Activated CD4-positive, alpha-beta T cell treated with anti-CD3 and anti-CD28 coated beads for 4 hours (primary cell): ENCODE data around the gene UBE2G1.

Experiments used
- DNase-seq, 2 donors: peaks; one replicate each; pipeline ENCODE4 v3.0.0-alpha.2; 2020

Gene UBE2G1

GRCh38 chr17:4246674-4247073 is 119.8 kb downstream of the UBE2G1 start:
- no peak for DNase-seq

GRCh38 chr17:4241535-4241934 is 124.9 kb downstream of the UBE2G1 start:
- no peak for DNase-seq

- no peak for DNase-seq
Observed at GRCh38 chr17:4236456-4236855, 130.0 kb downstream of the UBE2G1 start.

GRCh38 chr17:4235372-4236279 is 130.8 kb downstream of the UBE2G1 start:
- no peak for DNase-seq

- no peak for DNase-seq
Observed at GRCh38 chr17:4234401-4234800, 132.1 kb downstream of the UBE2G1 start.

- no peak for DNase-seq
Observed at GRCh38 chr17:4233668-4234258, 132.7 kb downstream of the UBE2G1 start.

- no peak for DNase-seq
Observed at GRCh38 chr17:4232168-4232813, 134.2 kb downstream of the UBE2G1 start.

GRCh38 chr17:4229627-4230541 is 136.6 kb downstream of the UBE2G1 start:
- DNase-seq, result no peak

- DNase-seq, result no peak
Observed at GRCh38 chr17:4221899-4222659, 144.4 kb downstream of the UBE2G1 start.

- no peak for DNase-seq
Observed at GRCh38 chr17:4221163-4221562, 145.3 kb downstream of the UBE2G1 start.

- no peak for DNase-seq
Observed at GRCh38 chr17:4220655-4221054, 145.8 kb downstream of the UBE2G1 start.
